Astrocyte (in vitro differentiated cells and primary cell): Measurements from ENCODE around the gene CXCL11. TPM values are rescaled to one million over a fixed set of nuclear protein-coding genes. Genes with fewer than 3 reads are reported as not detected.
"Not testable (repeated sequence)": the region's sequence is repeated elsewhere in the genome, so short reads cannot be mapped to it uniquely, and the experiment has no call there.

Source experiments
- DNase-seq: peaks from one replicate; pipeline ENCODE4 v3.0.0-alpha.2; 2010; ENCODE audit warnings: low read depth
- FAIRE-seq: peaks from 2 replicates; lab custom pipeline; 2011; peaks lifted over from hg19 to GRCh38; lab: Jason Lieb, UNC
- H2AFZ ChIP-seq: 2 replicates; pipeline ENCODE4 v1.6.0; 2012; ENCODE audit warnings: low read depth, low read length, inconsistent platforms
- H3K27ac ChIP-seq: 2 replicates; pipeline ENCODE4 v1.5.1; 2011; ENCODE audit warnings: low read depth, low read length, inconsistent platforms
- H3K27me3 ChIP-seq: 2 replicates; pipeline ENCODE4 v1.6.0; 2011; ENCODE audit warnings: low read length, inconsistent platforms; ENCODE audit not compliant: insufficient read depth
- H3K36me3 ChIP-seq: 2 replicates; pipeline ENCODE4 v1.5.1; 2011; ENCODE audit warnings: low read length, inconsistent platforms; ENCODE audit not compliant: insufficient read depth
- H3K4me1 ChIP-seq: 2 replicates; pipeline ENCODE4 v1.5.1; 2011; ENCODE audit warnings: low read length, inconsistent platforms; ENCODE audit not compliant: insufficient read depth
- H3K4me2 ChIP-seq: 2 replicates; pipeline ENCODE4 v1.6.0; 2012; ENCODE audit warnings: low read length, inconsistent platforms
- H3K4me3 ChIP-seq: 2 replicates; pipeline ENCODE4 v1.5.1; 2011; ENCODE audit warnings: low read depth, mild to moderate bottlenecking, low read length, inconsistent platforms; ENCODE audit not compliant: insufficient read depth
- H3K79me2 ChIP-seq: 2 replicates; pipeline ENCODE4 v1.6.0; 2012; ENCODE audit warnings: mild to moderate bottlenecking, low read length, inconsistent platforms; ENCODE audit not compliant: insufficient read depth
- H3K9ac ChIP-seq: 2 replicates; pipeline ENCODE4 v1.6.0; 2012; ENCODE audit warnings: mild to moderate bottlenecking, low read length, inconsistent platforms
- H3K9me3 ChIP-seq: 2 replicates; pipeline ENCODE4 v1.5.1; 2012; ENCODE audit warnings: low read depth, mild to moderate bottlenecking, low read length, inconsistent platforms; ENCODE audit not compliant: insufficient read depth
- H4K20me1 ChIP-seq: 2 replicates; pipeline ENCODE4 v1.6.0; 2012; ENCODE audit warnings: low read length, inconsistent platforms; ENCODE audit not compliant: insufficient read depth
- H3K27ac Mint-ChIP-seq: one replicate; pipeline ENCODE4 v1.8.0; 2021; ENCODE audit warnings: mild to moderate bottlenecking, mixed read lengths; ENCODE audit not compliant: unreplicated experiment
- H3K27me3 Mint-ChIP-seq: one replicate; pipeline ENCODE4 v1.8.0; 2021; ENCODE audit warnings: low read depth, mixed read lengths; ENCODE audit not compliant: unreplicated experiment
- H3K36me3 Mint-ChIP-seq: one replicate; pipeline ENCODE4 v1.8.0; 2021; ENCODE audit warnings: low read depth, mixed read lengths; ENCODE audit not compliant: unreplicated experiment
- H3K4me1 Mint-ChIP-seq: one replicate; pipeline ENCODE4 v1.8.0; 2021; ENCODE audit warnings: low read depth, mixed read lengths; ENCODE audit not compliant: unreplicated experiment
- H3K4me3 Mint-ChIP-seq: one replicate; pipeline ENCODE4 v1.8.0; 2021; ENCODE audit warnings: mild to moderate bottlenecking, moderate library complexity, mixed read lengths; ENCODE audit not compliant: unreplicated experiment
- H3K9me3 Mint-ChIP-seq: one replicate; pipeline ENCODE4 v1.8.0; 2021; ENCODE audit warnings: mild to moderate bottlenecking, mixed read lengths; ENCODE audit not compliant: unreplicated experiment
- total RNA-seq: library from RNA; stranded (reverse); gene quantifications from 2 replicates; pipeline ENCODE4 v1.2.1, GENCODE V29; 2021

The CXCL11 gene
- total RNA-seq, 1 donor from 2014 or later = 5.8 TPM

- H2AFZ ChIP-seq, H3K9me3 Mint-ChIP-seq, DNase-seq, H4K20me1 ChIP-seq, FAIRE-seq, H3K27ac Mint-ChIP-seq, H3K27me3 ChIP-seq, H3K27ac ChIP-seq, H3K4me3 ChIP-seq, H3K27me3 Mint-ChIP-seq, H3K4me1 Mint-ChIP-seq, H3K36me3 ChIP-seq, H3K36me3 Mint-ChIP-seq, H3K4me3 Mint-ChIP-seq, H3K79me2 ChIP-seq, H3K4me1 ChIP-seq, H3K9ac ChIP-seq, H3K4me2 ChIP-seq, H3K9me3 ChIP-seq: not testable (repeated sequence)
Measured at GRCh38 chr4:76049860-76050416, 14.1 kb upstream of the CXCL11 start.

- not testable (repeated sequence) for H3K4me1 Mint-ChIP-seq, H3K4me3 ChIP-seq, H3K27me3 ChIP-seq, H3K36me3 ChIP-seq, H3K4me2 ChIP-seq, H3K27ac Mint-ChIP-seq, FAIRE-seq, H3K4me1 ChIP-seq, H3K36me3 Mint-ChIP-seq, H3K4me3 Mint-ChIP-seq, H2AFZ ChIP-seq, H3K27me3 Mint-ChIP-seq, H3K79me2 ChIP-seq, H3K9ac ChIP-seq, H3K27ac ChIP-seq, DNase-seq, H3K9me3 Mint-ChIP-seq, H4K20me1 ChIP-seq, H3K9me3 ChIP-seq
Measured at GRCh38 chr4:76044686-76045085, 8.8 kb upstream of the CXCL11 start.

DNA sequence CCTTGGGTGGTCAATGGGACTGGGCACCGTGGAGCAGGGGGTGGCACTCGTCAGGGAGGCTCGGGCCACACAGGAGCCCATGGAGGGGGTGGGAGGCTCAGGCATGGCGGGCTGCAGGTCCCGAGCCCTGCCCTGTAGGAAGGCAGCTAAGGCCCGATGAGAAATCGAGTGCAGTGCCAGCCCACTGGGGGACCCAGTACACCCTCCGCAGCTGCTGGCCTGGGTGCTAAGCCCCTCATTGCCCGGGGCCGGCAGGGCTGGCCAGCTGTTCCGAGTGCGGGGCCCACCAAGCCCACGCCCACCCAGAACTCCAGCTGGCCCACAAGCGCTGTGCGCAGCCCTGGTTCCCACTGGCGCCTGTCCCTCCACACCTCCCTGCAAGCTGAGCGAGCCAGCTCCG is 7.4 kb upstream of the CXCL11 start:
- not testable (repeated sequence) for H3K27me3 ChIP-seq, H3K9me3 ChIP-seq, H3K9me3 Mint-ChIP-seq, H2AFZ ChIP-seq, H3K36me3 ChIP-seq, H3K4me3 ChIP-seq, H3K4me1 Mint-ChIP-seq, H3K36me3 Mint-ChIP-seq, H3K27ac Mint-ChIP-seq, H3K27ac ChIP-seq, H3K4me1 ChIP-seq, H3K9ac ChIP-seq, FAIRE-seq, DNase-seq, H3K4me3 Mint-ChIP-seq, H3K27me3 Mint-ChIP-seq, H3K79me2 ChIP-seq, H3K4me2 ChIP-seq, H4K20me1 ChIP-seq

- H3K36me3 ChIP-seq, H3K4me3 Mint-ChIP-seq, H3K27me3 ChIP-seq, H2AFZ ChIP-seq, H3K9me3 Mint-ChIP-seq, FAIRE-seq, H3K9ac ChIP-seq, H3K4me3 ChIP-seq, H4K20me1 ChIP-seq, H3K4me2 ChIP-seq, H3K27me3 Mint-ChIP-seq, H3K4me1 ChIP-seq, H3K4me1 Mint-ChIP-seq, H3K27ac Mint-ChIP-seq, H3K36me3 Mint-ChIP-seq, H3K27ac ChIP-seq, H3K9me3 ChIP-seq, H3K79me2 ChIP-seq: not testable (repeated sequence)
- peak; percentile 14 for DNase-seq
Measured at GRCh38 chr4:76042241-76042998, 6.5 kb upstream of the CXCL11 start.
